NCI-H2227 treated with DMSO at 0.1 percent for 48 hours (cell line): ENCODE data around the gene EPO.
A peak's percentile ranks its signal among the peaks of the same experiment; 100 is the strongest.

ENCODE experiments used
- DNase-seq: peaks from one replicate; lab custom pipeline; 2025; lab: John Stamatoyannopoulos, UW

The EPO gene

GRCh38 chr7:100720279-100720670 lies at the start of gene EPO:
TSS of gene EPO (plus strand) at chr7:100720468. CDS start at chr7:100720981, 513 bp downstream.
- DNase-seq, result no peak

DNA sequence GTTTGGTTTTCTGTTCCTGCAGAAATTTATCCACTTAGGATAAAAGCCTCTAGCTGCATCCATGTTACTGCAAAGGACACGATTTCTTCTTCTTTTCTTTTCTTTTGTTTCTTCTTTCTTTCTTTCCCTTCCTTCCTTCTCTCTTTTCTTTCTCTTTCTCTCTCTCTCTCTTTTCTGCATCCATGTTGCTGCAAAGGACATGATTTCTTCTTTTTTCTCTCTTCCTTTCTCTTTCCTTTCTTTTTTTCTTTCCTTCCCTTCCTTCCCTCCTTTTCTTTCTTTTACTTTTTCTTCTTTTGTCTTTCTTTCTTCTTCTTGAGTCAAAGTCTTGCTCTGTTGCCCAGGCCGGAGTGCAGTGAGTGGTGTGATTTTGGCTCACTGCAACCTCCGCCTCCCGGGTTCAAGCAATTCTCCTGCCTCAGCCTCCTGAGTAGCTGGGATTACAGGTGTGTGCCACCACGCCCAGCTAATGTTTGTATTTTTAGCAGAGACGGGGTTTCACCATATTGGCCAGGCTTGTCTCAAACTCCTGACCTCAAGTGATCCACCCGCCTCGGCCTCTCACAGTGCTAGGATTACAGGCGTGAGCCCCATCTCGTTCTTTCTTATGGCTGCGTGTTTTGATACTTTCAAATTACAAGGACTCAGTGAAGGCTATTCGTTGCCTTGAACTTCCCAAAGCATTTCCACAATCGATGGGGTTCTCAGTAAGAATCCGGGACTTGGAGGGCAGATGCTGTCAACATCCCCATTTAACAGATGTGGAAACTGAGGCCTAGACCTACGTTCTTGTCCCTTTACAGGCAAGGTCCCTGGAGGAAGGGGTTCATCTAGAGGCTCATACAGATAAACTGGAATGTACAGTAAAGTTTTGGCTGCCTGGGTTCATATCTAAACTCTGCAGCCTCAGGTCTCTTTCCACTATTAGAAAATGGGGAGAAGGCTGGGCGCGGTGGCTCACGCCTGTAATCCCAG lies 48.6 kb upstream of the EPO start:
- DNase-seq, result no peak

DNA sequence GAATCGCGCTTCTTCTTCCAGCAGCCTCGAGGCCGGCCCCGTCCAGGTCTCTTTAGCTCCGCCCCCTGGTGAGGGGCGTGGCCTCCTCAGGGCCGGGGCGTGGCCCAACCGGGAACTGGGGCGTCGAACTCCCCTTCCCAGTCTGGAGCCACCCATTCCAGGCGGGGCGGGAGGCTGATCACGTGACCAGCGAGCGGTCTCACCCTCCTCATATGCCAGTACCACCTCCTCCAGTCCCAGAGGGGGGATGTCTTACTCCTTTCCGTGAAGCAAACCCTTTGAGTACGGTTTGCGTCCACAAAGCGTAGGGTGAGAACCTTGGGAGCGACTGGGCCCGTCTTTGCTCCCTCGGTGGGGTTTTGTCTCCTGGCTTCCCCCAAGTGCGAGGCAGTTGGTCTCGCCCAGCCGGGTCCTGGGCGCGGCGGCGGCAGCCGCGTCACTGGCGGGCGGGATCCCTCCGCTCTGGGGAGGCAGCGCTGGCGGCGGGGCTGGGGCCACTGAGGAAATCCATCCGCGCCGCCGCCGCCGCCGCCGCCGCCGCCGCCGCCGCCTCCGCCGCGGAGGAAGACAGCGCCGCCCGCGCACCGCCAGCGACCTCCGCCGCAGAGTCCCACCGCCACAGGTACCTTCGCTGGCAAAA lies 46.8 kb upstream of the EPO start, which contains the start of gene GNB2:
GNB2 (plus strand) TSS at position 439 of the 640 bp plus-strand sequence. CDS start 2,526 bp downstream, outside the sequence.
- peak; percentile 98 for DNase-seq

DNA sequence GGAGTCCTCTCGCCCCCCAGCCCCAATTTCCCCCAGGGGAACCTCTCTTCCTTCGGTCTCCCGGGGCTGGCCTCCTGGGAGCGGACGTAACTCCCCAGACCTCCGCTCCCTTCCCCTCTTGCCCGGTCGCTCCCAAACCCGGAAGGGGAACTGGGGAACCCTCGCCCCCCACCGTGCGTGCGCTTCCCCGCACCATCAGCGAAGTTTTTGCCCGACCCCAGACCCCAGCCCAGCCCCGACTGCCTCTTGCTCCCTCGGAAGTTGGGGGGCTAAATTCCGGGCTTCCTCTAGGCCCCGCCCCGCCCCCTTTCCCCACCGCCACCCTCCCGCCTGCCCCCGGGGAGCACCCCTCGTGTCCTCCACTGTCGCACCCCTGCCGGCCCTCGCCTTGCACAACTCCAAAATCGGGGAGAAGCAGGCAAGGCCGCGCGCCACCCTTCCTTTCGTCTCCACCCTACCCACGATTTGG lies 46.3 kb upstream of the EPO start:
- no peak for DNase-seq

DNA sequence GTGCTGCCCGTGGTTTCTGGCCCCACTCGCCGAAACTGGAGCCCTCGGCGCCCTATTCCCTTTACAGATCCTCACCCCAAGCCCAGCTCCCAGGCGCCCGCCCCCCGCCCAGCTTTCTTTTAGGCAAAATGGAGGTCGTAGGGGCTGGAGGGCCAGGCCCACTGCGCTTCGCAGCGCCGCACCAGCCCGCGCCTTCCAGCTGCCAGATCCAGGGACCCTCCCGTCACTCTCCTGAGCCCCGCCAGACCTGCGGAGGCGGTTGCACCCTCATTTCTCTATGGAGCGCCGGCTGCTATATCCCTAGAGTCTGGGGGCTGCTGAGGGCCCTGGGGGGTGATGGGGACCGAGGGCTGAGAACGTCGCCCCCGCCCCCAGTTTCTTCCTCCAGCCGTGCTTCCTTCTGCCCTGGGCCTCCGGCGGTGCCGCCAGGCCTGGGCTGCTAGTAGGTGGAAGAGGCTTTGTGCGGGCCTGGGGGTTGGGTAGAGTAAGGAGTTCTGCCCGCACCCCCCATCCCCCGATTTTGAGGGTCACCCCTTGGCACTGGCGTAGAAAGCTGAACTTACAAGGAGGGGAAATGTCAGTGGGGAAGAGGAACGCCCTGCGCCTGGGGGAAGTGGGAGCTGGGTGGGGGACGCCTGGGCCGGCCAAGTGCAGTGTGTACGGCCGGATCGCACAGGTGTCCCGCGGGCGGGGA lies 45.7 kb upstream of the EPO start:
- no peak for DNase-seq

DNA sequence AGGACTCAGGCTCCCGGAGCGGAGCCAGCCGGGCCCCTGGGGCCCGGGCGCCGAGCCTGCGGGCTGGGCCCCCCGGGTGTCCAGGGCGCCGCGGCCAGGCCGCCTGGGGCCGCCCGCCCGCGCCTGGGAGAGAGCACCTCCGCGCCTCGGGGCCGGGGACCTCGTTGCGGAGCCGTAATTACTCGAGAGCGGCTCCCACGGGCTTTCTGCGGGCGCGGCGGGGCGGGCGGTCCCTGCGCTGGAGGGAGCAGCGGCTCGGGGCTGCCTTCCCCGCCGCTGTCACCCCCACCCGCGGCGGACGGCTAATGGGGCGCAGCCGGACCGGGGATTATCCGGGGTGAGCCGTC lies 45.2 kb upstream of the EPO start:
- DNase-seq, result no peak

DNA sequence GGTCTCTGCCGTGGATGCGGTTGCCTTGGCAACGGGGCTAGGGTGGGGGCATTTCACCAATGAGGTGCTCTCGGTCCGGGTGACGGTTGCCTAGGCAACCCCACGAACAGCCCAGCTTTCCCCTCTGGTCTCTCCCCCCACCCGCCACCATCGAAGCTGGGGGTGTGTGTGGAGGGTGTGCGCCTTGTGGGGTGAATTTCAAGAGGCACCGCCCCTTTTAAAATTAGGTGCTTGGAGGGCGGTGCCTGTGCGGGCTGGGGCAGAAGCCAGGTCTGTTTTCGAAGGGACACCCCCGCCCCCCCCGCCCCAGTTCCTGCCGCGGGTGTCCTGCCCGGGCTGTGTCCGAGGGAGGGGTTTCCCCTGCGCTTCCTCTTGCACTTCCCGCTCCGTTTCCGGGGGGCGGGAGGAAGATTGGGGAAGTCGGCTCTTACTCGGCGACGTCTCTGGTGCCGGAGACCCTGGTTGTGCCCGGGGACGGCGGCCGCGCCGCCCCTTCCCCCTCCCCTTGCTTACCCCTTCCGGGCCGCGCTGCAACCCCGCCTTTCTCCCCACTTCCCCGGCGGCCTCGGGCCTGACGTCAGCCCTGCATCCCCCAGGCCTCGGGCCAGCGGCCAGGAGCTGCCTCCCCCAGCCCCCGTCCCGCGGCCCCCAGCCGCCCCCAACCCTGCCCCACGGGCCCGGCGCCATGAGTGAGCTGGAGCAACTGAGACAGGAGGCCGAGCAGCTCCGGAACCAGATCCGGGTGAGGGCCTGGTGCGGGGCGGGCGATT lies 44.5 kb upstream of the EPO start:
- DNase-seq, result peak; percentile 98

GRCh38 chr7:100676501-100677306 lies 43.6 kb upstream of the EPO start:
- DNase-seq, result no peak

DNA sequence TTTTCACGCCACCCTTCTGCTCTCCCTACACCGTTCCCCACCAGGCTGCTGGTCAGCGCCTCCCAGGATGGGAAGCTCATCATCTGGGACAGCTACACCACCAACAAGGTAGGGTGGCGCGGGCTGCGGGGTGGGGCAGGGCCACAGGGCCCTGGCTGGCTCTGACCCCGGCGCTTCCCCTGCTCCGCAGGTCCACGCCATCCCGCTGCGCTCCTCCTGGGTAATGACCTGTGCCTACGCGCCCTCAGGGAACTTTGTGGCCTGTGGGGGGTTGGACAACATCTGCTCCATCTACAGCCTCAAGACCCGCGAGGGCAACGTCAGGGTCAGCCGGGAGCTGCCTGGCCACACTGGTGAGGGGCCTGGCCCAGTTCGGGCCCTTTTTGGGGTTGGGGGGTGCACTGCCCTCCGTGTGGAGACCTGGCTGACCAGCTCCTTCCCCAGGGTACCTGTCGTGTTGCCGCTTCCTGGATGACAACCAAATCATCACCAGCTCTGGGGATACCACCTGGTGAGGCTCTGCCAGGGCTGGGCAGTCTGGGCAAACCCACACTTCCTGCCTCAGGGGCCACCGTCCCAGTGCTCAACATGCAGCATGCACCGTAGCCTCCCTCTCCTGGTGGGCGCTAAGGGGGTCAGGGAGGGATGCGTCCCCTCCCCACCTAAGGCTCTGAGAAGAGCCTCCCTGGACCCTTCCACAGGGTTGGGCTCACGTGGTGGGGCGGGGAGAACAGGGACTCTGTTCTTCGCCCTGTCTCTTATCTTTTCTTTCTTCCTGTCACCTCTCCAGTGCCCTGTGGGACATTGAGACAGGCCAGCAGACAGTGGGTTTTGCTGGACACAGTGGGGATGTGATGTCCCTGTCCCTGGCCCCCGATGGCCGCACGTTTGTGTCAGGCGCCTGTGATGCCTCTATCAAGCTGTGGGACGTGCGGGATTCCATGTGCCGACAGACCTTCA lies 42.7 kb upstream of the EPO start:
- no peak for DNase-seq

DNA sequence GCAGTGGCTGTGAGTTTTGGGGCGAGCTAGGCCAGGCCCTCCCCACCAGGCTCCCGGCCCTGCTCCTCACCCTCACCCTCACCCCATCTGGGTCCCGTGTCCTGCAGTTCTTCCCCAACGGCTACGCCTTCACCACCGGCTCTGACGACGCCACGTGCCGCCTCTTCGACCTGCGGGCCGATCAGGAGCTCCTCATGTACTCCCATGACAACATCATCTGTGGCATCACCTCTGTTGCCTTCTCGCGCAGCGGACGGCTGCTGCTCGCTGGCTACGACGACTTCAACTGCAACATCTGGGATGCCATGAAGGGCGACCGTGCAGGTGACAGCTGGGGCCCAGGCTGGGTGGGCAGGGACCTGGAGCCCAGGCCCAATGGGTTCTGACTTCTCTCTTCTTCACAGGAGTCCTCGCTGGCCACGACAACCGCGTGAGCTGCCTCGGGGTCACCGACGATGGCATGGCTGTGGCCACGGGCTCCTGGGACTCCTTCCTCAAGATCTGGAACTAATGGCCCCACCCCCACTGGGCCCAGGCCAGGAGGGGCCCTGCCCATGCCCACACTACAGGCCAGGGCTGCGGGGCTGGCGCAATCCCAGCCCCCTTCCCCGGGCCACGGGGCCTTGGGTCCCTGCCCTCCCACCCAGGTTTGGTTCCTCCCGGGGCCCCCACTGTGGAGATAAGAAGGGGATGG lies 41.8 kb upstream of the EPO start:
- no peak for DNase-seq

- no peak for DNase-seq
Observed at GRCh38 chr7:100679129-100679926, 40.9 kb upstream of the EPO start.

GRCh38 chr7:100679927-100680575 lies 40.2 kb upstream of the EPO start:
- DNase-seq, result no peak

GRCh38 chr7:100680576-100681271 lies 39.5 kb upstream of the EPO start:
- DNase-seq, result peak; percentile 22

GRCh38 chr7:100681491-100682227 lies 38.6 kb upstream of the EPO start:
- no peak for DNase-seq

- DNase-seq, result no peak
Observed at GRCh38 chr7:100682228-100682741, 38.0 kb upstream of the EPO start.

DNA sequence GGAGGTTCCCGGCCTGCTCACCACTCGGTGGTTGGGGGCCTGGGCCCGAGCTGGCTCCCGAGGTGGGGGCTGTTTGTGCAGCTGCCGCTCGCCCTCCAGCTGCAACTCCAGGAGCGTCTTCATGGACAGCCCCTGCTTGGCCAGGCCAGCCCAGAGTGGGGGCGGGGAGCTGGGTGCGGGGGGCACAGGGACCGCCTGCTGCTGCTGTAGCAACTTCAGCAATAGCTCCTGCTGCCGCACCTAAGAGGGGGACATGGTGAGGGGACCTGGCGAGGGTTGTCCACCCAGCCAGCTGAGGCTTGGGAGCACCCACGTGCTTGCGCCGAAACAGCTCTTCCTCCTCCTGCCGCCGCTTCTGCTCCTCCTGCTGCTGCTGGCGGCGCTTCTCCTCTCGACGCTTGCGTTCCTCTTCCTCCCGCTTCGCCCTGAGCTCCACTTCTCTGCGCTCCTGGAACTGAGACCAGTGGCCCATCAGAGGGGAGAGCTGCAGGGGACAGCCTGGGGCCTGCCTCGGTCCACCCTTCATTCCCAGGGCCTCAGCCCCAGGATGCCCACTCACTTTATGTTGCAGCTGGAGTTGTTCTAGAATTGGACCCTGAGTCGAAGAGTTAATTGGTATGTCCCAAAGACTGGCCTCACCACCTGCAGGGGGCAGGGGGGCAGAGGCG lies 37.1 kb upstream of the EPO start:
- no peak for DNase-seq
